ENCODE data around the gene CS.

CS gene

GRCh38 chr12:56315622-56316473 is 15.7 kb upstream of the CS start, which contains the start of gene CNPY2:
TSS of gene CNPY2 (minus strand) at chr12:56315988. CDS start at chr12:56315217, 771 bp downstream.
- TF ChIP-seq, protein P1, sequence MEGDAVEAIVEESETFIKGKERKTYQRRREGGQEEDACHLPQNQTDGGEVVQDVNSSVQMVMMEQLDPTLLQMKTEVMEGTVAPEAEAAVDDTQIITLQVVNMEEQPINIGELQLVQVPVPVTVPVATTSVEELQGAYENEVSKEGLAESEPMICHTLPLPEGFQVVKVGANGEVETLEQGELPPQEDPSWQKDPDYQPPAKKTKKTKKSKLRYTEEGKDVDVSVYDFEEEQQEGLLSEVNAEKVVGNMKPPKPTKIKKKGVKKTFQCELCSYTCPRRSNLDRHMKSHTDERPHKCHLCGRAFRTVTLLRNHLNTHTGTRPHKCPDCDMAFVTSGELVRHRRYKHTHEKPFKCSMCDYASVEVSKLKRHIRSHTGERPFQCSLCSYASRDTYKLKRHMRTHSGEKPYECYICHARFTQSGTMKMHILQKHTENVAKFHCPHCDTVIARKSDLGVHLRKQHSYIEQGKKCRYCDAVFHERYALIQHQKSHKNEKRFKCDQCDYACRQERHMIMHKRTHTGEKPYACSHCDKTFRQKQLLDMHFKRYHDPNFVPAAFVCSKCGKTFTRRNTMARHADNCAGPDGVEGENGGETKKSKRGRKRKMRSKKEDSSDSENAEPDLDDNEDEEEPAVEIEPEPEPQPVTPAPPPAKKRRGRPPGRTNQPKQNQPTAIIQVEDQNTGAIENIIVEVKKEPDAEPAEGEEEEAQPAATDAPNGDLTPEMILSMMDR (IDR thresholded peaks at IDR 0.05; ENCODE audit: low read depth, low read length), result no peak

GRCh38 chr12:56315249-56315621 is 15.1 kb upstream of the CS start:
- no peak for DNase-seq (ENCODE audit: extremely low read depth, low read depth)

More at GRCh38 chr12:56315622-56316473, 15.7 kb upstream of the CS start, which contains the start of gene CNPY2:
- DNase-seq (ENCODE audit: extremely low read depth, low read depth), result peak; percentile 88

DNA sequence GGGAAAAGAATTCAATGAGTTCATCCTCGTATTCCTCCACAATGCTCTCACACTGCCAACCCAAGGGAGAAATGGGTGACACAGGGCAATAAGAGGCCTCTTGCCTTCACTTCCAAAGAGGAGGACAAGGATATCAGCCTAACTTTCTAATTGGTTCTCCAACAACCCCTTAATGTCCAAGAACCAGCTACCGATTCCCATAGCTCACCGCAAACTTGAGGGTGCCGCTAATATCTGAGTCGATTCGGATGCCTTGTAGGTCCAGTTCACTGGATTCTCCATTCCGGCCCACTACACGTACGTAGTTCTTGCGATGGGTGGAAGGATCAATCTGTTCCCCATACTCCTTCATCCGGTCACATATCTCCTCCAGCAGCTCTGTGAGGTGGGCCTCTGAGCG is 10.9 kb upstream of the CS start:
- TF ChIP-seq, protein P1 (IDR thresholded peaks at IDR 0.05; ENCODE audit: low read depth, low read length), result no peak

More at GRCh38 chr12:56315249-56315621, 15.1 kb upstream of the CS start:
- TF ChIP-seq, protein P1 (IDR thresholded peaks at IDR 0.05; ENCODE audit: low read depth, low read length), result no peak

DNA sequence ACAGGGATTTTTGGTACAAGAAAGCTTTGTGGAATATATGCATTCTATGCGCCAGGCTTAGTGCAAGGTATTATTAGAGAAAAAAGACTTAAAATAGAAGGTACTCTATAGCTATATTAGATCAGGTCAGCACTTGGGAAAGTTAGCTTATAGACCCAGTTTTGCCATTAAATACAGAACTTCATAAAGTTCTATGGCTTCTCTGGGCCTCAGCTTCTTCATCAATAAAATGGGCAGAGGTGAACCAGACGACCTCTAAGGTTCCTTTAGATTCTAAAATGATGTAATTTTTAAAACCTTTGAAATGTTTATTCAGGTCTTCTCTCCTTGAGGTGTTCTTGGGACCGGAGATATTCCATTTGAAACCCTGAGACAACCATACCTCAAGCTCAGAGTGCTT is 8.6 kb upstream of the CS start:
- no peak for DNase-seq (ENCODE audit: extremely low read depth, low read depth)
- TF ChIP-seq, protein P1 (IDR thresholded peaks at IDR 0.05; ENCODE audit: low read depth, low read length), result no peak

More for the DNA sequence above, 10.9 kb upstream of the CS start:
- DNase-seq (ENCODE audit: extremely low read depth, low read depth), result no peak

DNA sequence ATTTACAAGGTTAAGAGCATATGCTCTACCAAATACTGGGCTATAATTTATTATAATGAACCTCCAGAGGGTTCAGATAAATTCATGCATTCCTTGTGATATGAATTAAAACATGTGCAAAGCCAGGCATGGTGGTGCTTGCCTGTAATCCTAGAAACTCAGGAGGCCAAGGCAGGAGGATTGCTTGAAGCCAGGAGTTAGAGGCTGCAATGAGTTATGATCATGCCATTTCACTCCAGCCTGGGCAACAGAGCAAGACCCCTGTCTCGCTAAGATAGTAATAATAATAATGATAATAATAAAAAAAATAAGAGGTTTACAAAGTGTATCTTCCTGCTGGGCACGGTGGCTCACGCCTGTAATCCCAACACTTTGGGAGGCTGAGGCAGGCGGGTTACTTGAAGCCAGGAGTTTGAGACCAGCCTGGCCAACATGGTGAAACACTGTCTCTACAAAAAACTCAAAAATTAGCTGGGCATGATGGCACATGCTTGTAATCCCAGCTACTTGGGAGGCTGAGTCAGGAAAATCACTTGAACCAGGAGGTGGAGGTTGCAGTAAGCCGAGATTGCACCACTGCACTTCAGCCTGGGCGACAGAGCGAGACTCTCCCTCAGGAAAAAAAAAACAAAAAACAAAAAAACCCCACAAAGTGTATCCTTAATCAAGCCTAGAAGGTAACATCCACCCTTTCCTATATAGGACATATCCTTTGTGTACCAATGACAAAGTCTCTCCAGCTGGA is 7.3 kb upstream of the CS start:
- TF ChIP-seq, protein P1 (IDR thresholded peaks at IDR 0.05; ENCODE audit: low read depth, low read length), result no peak

GRCh38 chr12:56304872-56305590 is 4.9 kb upstream of the CS start:
- DNase-seq (ENCODE audit: extremely low read depth, low read depth), result no peak
- TF ChIP-seq, protein P1 (IDR thresholded peaks at IDR 0.05; ENCODE audit: low read depth, low read length), result no peak

More for the DNA sequence above, 7.3 kb upstream of the CS start:
- no peak for DNase-seq (ENCODE audit: extremely low read depth, low read depth)

Data from AG09319 (cell line).